HepG2 (cell line): ENCODE results near the gene TMEM44. TPM values are rescaled to one million over a fixed set of nuclear protein-coding genes. Genes with fewer than 3 reads are reported as not detected.

Source experiments
- ATAC-seq: fragments of 200-7000 bp; cut with Tn5 transposase; 3 replicates; pipeline ENCODE4 v1.9.1; 2020; ENCODE audit warnings: mild to moderate bottlenecking, moderate library complexity
- BruUV-seq: library from RNA; stranded (reverse); fragments of 400-500 nt; replicated peaks from 2 replicates; lab custom pipeline; 2021; lab: Mats Ljungman, UMichigan
- CTCF ChIA-PET: fragments of 300-600 bp; formaldehyde crosslinking; extraction: SDS; loops from one replicate; lab custom pipeline; 2021; ENCODE audit warnings: low total read pairs, inconsistent platforms, low intra/inter-chr PET ratio; lab: Yijun Ruan, JAX
- POLR2A ChIA-PET: fragments of 350-600 bp; sonication (Branson Sonifier 250); formaldehyde crosslinking; loops from one replicate; lab custom pipeline; 2020; ENCODE audit warnings: antibody characterized with exemption, inconsistent platforms; lab: Yijun Ruan, JAX
- DNase-seq: peaks from one replicate; pipeline ENCODE4 v3.0.0-alpha.2; 2015; ENCODE audit warnings: low spot score
- FAIRE-seq: peaks from 3 replicates; lab custom pipeline; 2011; peaks lifted over from hg19 to GRCh38; lab: Jason Lieb, UNC
- H2AFZ ChIP-seq: one replicate; pipeline ENCODE4 v1.6.1; 2011; ENCODE audit warnings: low read length, inconsistent platforms
- H3K27ac ChIP-seq: fragments of 300-600 bp; 3 replicates; pipeline ENCODE4 v1.8.0; 2011; ENCODE audit warnings: mixed run types, mild to moderate bottlenecking, mixed read lengths, low read length, inconsistent platforms; ENCODE audit not compliant: insufficient read depth; ENCODE audit errors: extremely low read length
- H3K27me3 ChIP-seq, 2 experiments: fragments of 200-600 bp in 1 of 2; 2 replicates in 1 of 2; 3 replicates in 1 of 2; pipeline versions ENCODE4 v1.6.0 to v1.8.0; 2011; ENCODE audit warnings: low read length in 2 of 2, mild to moderate bottlenecking in 2 of 2, moderate library complexity in 2 of 2, inconsistent platforms in 1 of 2; ENCODE audit not compliant: insufficient read depth in 2 of 2, control insufficient read depth in 1 of 2
- H3K36me3 ChIP-seq, 2 experiments: fragments of 200-600 bp in 1 of 2; replicated peaks in 1 of 2; 2 replicates in 1 of 2; 3 replicates in 1 of 2; pipeline versions ENCODE4 v1.5.1 to v1.8.0; 2011; ENCODE audit warnings: low read length in 2 of 2, inconsistent platforms in 1 of 2; ENCODE audit not compliant: insufficient read depth in 2 of 2, control insufficient read depth in 1 of 2
- H3K4me1 ChIP-seq: 2 replicates; pipeline ENCODE4 v1.5.1; 2012; ENCODE audit warnings: low read length, inconsistent platforms; ENCODE audit not compliant: insufficient read depth
- H3K4me2 ChIP-seq: 2 replicates; pipeline ENCODE4 v1.6.0; 2011; ENCODE audit warnings: low read depth, low read length, inconsistent platforms
- H3K4me3 ChIP-seq, 3 experiments: fragments of 200-600 bp in 1 of 3; sonication (generic), shearing (Covaris generic) in 1 of 3; replicated peaks in 1 of 3; 2 replicates each; pipeline ENCODE4 v1.5.1; 2011 to 2016; ENCODE audit warnings: low read length in 3 of 3, inconsistent platforms in 2 of 3, low read depth in 2 of 3, mild to moderate bottlenecking in 2 of 3, control low read depth in 1 of 3, mixed read lengths in 1 of 3; ENCODE audit not compliant: insufficient read depth in 1 of 3
- H3K79me2 ChIP-seq: one replicate; pipeline ENCODE4 v1.6.1; 2011; ENCODE audit warnings: low read length, inconsistent platforms; ENCODE audit not compliant: insufficient read depth
- H3K9ac ChIP-seq: 2 replicates; pipeline ENCODE4 v1.6.0; 2011; ENCODE audit warnings: mild to moderate bottlenecking, low read depth, low read length, inconsistent platforms; ENCODE audit not compliant: insufficient read depth
- H3K9me3 ChIP-seq: 2 replicates; pipeline ENCODE4 v1.5.1; 2012; ENCODE audit warnings: mild to moderate bottlenecking, low read length
- H4K20me1 ChIP-seq: 2 replicates; pipeline ENCODE4 v1.6.0; 2011; ENCODE audit warnings: inconsistent platforms, mild to moderate bottlenecking, low read length, moderate library complexity; ENCODE audit not compliant: insufficient read depth
- AHR ChIP-seq: IDR thresholded peaks from 2 replicates; pipeline ENCODE4 v1.6.1; 2018; ENCODE audit warnings: missing genetic modification reagents, missing compliant biosample characterization
- E2F1 ChIP-seq: sonication (generic); formaldehyde crosslinking; IDR thresholded peaks from 2 replicates; pipeline ENCODE4 v1.5.0; 2020; ENCODE audit warnings: missing genetic modification reagents
- FOSL1 ChIP-seq: sonication (generic); formaldehyde crosslinking; IDR thresholded peaks from 2 replicates; pipeline ENCODE4 v1.9.0; 2021; ENCODE audit warnings: missing genetic modification reagents, borderline replicate concordance
- GFI1 ChIP-seq: sonication (generic); formaldehyde crosslinking; IDR thresholded peaks from 2 replicates; pipeline ENCODE4 v1.5.0; 2020; ENCODE audit warnings: missing genetic modification reagents, mild to moderate bottlenecking, borderline replicate concordance
- HDAC6 ChIP-seq: fragments of 200-600 bp; sonication (generic); IDR thresholded peaks from 2 replicates; pipeline ENCODE4 v1.7.0; 2017; ENCODE audit warnings: mild to moderate bottlenecking, antibody characterized with exemption, low read length, low read depth
- HNRNPH1 ChIP-seq: fragments of 200-400 bp; formaldehyde crosslinking; optimal IDR thresholded peaks from 2 replicates; pipeline ENCODE3; 2017; ENCODE audit warnings: mild to moderate bottlenecking, low read depth, low read length
- IKZF1 ChIP-seq: fragments of 450-650 bp; IDR thresholded peaks from 2 replicates; pipeline ENCODE4 v1.7.1; 2016
- MAX ChIP-seq: IDR thresholded peaks from 2 replicates; pipeline ENCODE4 v1.6.1; 2012; ENCODE audit warnings: inconsistent platforms
- ZBTB8A ChIP-seq: sonication (generic); formaldehyde crosslinking; IDR thresholded peaks from 2 replicates; pipeline ENCODE4 v1.4.0; 2020; ENCODE audit warnings: mild to moderate bottlenecking, low read depth, missing genetic modification reagents, borderline replicate concordance
- ZNF138 ChIP-seq: sonication (generic); formaldehyde crosslinking; IDR thresholded peaks from 2 replicates; pipeline ENCODE4 v1.5.0; 2020; ENCODE audit warnings: mild to moderate bottlenecking, low read depth, missing genetic modification reagents
- ZNF30 ChIP-seq: sonication (generic); formaldehyde crosslinking; IDR thresholded peaks from 2 replicates; pipeline ENCODE4 v1.5.0; 2020; ENCODE audit warnings: mild to moderate bottlenecking, missing genetic modification reagents
- ZNF512B ChIP-seq: sonication (generic); formaldehyde crosslinking; IDR thresholded peaks from 2 replicates; pipeline ENCODE4 v1.5.1; 2020; ENCODE audit warnings: missing genetic modification reagents, mild to moderate bottlenecking, borderline replicate concordance
- ZNF552 ChIP-seq: sonication (generic); formaldehyde crosslinking; IDR thresholded peaks from 2 replicates; pipeline ENCODE4 v1.9.0; 2022; ENCODE audit warnings: missing genetic modification reagents, mild to moderate bottlenecking, borderline replicate concordance
- ZNF614 ChIP-seq: IDR thresholded peaks from 2 replicates; pipeline ENCODE4 v1.6.1; 2018; ENCODE audit warnings: missing biosample characterization, missing genetic modification reagents, inconsistent platforms, borderline replicate concordance
- ZSCAN21 ChIP-seq: sonication (generic); formaldehyde crosslinking; IDR thresholded peaks from 2 replicates; pipeline ENCODE4 v1.8.0; 2022; ENCODE audit warnings: mild to moderate bottlenecking, missing genetic modification reagents, moderate library complexity, borderline replicate concordance
- WGBS: methylation state at CpG from one replicate; pipeline ENCODE4 v1.1.6; 2017; ENCODE audit warnings: low lambda C conversion rate; 5-methylcytosine and 5-hydroxymethylcytosine counted together
- in situ Hi-C: cut with HindIII; loops from 2 replicates; pipeline ENCODE4 v1.10.0; 2017; ENCODE audit warnings: low pct_unique_long_range_greater_than_20kb; ENCODE audit not compliant: extremely low pct_ligation_motif_present
- intact Hi-C: fragments of 100-400 bp; cut with micrococcal nuclease; formaldehyde crosslinking; loops from one replicate; pipeline ENCODE4 v1.10.0; 2022; ENCODE audit not compliant: unreplicated experiment
- polyA plus RNA-seq, 8 experiments: library from polyadenylated mRNA; depleted of rRNA in 3 of 8; stranded (reverse) in 7 of 8; unstranded in 1 of 8; fragments of >200 nt; fragmentation: Illumina TruSeq in 4 of 8; extraction: Trizol in 4 of 8; gene quantifications; 2 replicates each; pipeline versions ENCODE4 v1.2.1 to v1.2.3, GENCODE V29; 2011 to 2016; ENCODE audit warnings: low read depth in 4 of 8, missing spikeins in 1 of 8, mixed read lengths in 1 of 8; ENCODE audit not compliant: insufficient read depth in 1 of 8
- total RNA-seq, 5 experiments: library from RNA; depleted of rRNA; stranded (reverse); fragments of >200 nt; fragmentation: Illumina TruSeq; extraction: Trizol; gene quantifications; 2 replicates each; pipeline ENCODE4 v1.2.3, GENCODE V29; 2016; ENCODE audit warnings: low read depth in 1 of 5

Gene TMEM44
- total and polyA plus RNA-seq, 2 of the 13 experiments (the other 11 are each of a cell fraction or from before 2014, with no cell fraction given): 7.3 to 13.8 TPM

GRCh38 chr3:194587438-194587931 is 45.7 kb downstream of the TMEM44 start:
- POLR2A ChIA-PET: no interaction called here
- 0 out of 5 replicates have a peak, but pooled peaks cover 0 to 5% of the 10 kb centered on the region in 2 experiments for H3K36me3 ChIP-seq
- no peak overlapping the region for H3K4me2 ChIP-seq
- H3K4me3 ChIP-seq: no peak overlapping the region
- intact Hi-C loops (no loop called here), in situ Hi-C loops (no loop called here)
- no peaks in the 10 kb centered on the region for H4K20me1 ChIP-seq
- CTCF ChIA-PET: no interaction called here
- 91% methylated on average over 14 of the region's 14 CpGs for WGBS
- no TSS peak for BruUV-seq
- H3K27me3 ChIP-seq: no peaks in the 10 kb centered on the region; a peak in 1 of 5 replicates
- H3K9me3 ChIP-seq: no peaks in the 10 kb centered on the region
- H3K4me1 ChIP-seq: peaks cover 29% of the 10 kb centered on the region
- no peak for ATAC-seq
- TF ChIP-seq MAX: no peak
- TF ChIP-seq ZSCAN21: no peak
- TF ChIP-seq ZNF614 (CRISPR knock-in tag): no peak
- TF ChIP-seq HDAC6: no peak
- no peak for TF ChIP-seq ZBTB8A (CRISPR knock-in tag)
- TF ChIP-seq, all 625 proteins: peak for 0
- FAIRE-seq (no peak), DNase-seq (no peak)
- no peak overlapping the region for H2AFZ ChIP-seq
- no peak overlapping the region for H3K9ac ChIP-seq
- peaks cover 11% of the 10 kb centered on the region for H3K79me2 ChIP-seq
- H3K27ac ChIP-seq: no peak overlapping the region

- Histone ChIP-seq H3K9ac (no peak overlapping the region), H3K27ac (no peak overlapping the region), H3K4me1 (peaks cover 29% of the 10 kb centered on the region), H2AFZ (no peak overlapping the region), H3K27me3 (no peaks in the 10 kb centered on the region; a peak in 1 of 5 replicates), H3K4me2 (no peak overlapping the region), H3K9me3 (no peaks in the 10 kb centered on the region), H4K20me1 (no peaks in the 10 kb centered on the region), H3K79me2 (peaks cover 11% of the 10 kb centered on the region), H3K36me3 (0 out of 5 replicates have a peak, but pooled peaks cover 0 to 5% of the 10 kb centered on the region in 2 experiments), H3K4me3 (no peak overlapping the region)
- in situ Hi-C loops: no loop called here
- BruUV-seq: no TSS peak
- intact Hi-C loops: no loop called here
- ChIA-PET CTCF (no interaction called here), POLR2A (interaction anchor here (1.0 kb wide), 1 partner anchor 41 kb away, joined by 3 read pairs; no protein-coding TSS in a partner anchor)
- FAIRE-seq: no peak
- DNase-seq: no peak
- ATAC-seq: no peak
- WGBS: 100% methylated on average over 2 of the region's 2 CpGs
- TF ChIP-seq ZNF552: no peak
- no peak for TF ChIP-seq ZNF512B
- no peak for TF ChIP-seq AHR
- TF ChIP-seq IKZF1: no peak
- TF ChIP-seq FOSL1: no peak
- TF ChIP-seq GFI1: no peak
- no peak for TF ChIP-seq HNRNPH1
- TF ChIP-seq ZNF30 (CRISPR knock-in tag): no peak
- TF ChIP-seq E2F1 (CRISPR knock-in tag): no peak
- no peak for TF ChIP-seq ZNF138
Observed at GRCh38 chr3:194586836-194587235, 46.4 kb downstream of the TMEM44 start.
